Esophagus (tissue), 2 donors: ENCODE results near the gene HSD17B14. TPM values are rescaled to one million over a fixed set of nuclear protein-coding genes. Genes with fewer than 3 reads are reported as not detected.
"Not testable (repeated sequence)": the region's sequence is repeated elsewhere in the genome, so short reads cannot be mapped to it uniquely, and the experiment has no call there.

Experiments used
- H3K27ac ChIP-seq, 2 donors: one replicate each; pipeline ENCODE4 v1.5.1; 2013; ENCODE audit warnings: low read depth in 2 of 2, mild to moderate bottlenecking in 2 of 2, inconsistent platforms in 1 of 2, low read length in 1 of 2, moderate library complexity in 1 of 2
- H3K27me3 ChIP-seq, 2 donors: one replicate each; pipeline ENCODE4 v1.6.1; 2013; ENCODE audit warnings: low read length in 2 of 2, control low read depth in 1 of 2, mild to moderate bottlenecking in 1 of 2; ENCODE audit not compliant: insufficient read depth in 2 of 2, control insufficient read depth in 1 of 2
- H3K36me3 ChIP-seq, 2 donors: one replicate each; pipeline ENCODE4 v1.6.1; 2013; ENCODE audit warnings: low read length in 1 of 2; ENCODE audit not compliant: control insufficient read depth in 2 of 2, insufficient read depth in 2 of 2
- H3K4me1 ChIP-seq, 2 donors: one replicate each; pipeline ENCODE4 v1.6.1; 2013; ENCODE audit warnings: low read length in 1 of 2; ENCODE audit not compliant: control insufficient read depth in 2 of 2, insufficient read depth in 2 of 2
- H3K4me3 ChIP-seq, 2 donors: one replicate each; pipeline ENCODE4 v1.5.1; 2013; ENCODE audit warnings: low read length in 2 of 2, mild to moderate bottlenecking in 2 of 2, low read depth in 1 of 2, moderate library complexity in 1 of 2
- H3K9me3 ChIP-seq, 2 donors: one replicate each; pipeline ENCODE4 v1.6.1; 2013; ENCODE audit warnings: mild to moderate bottlenecking in 2 of 2, low read depth in 1 of 2, low read length in 1 of 2, moderate library complexity in 1 of 2; ENCODE audit not compliant: control insufficient read depth in 2 of 2, insufficient read depth in 1 of 2
- WGBS, 2 donors: extraction: QIAGEN DNeasy Blood & Tissue Kit; methylation state at CpG; one replicate each; pipeline ENCODE4 v1.1.7; 2013; 5-methylcytosine and 5-hydroxymethylcytosine counted together
- polyA plus RNA-seq, 2 donors: library from polyadenylated mRNA; stranded (reverse); fragments of 200-250 nt; gene quantifications; one replicate each; pipeline ENCODE4 v1.2.3, GENCODE V29; 2013
- donor health status: healthy with polysubstance abuse.
- donor health status: Bipolar disorder and iron deficiency.

Gene HSD17B14
- polyA plus RNA-seq, 2 donors, result 2.2 to 3.4 TPM

GRCh38 chr19:48852292-48852691 lies 16.0 kb upstream of the HSD17B14 start:
- H3K9me3 ChIP-seq, result no peaks in the 10 kb centered on the region
- H3K36me3 ChIP-seq, result no peaks in the 10 kb centered on the region
- no peak overlapping the region for H3K4me3 ChIP-seq
- 91 to 92% methylated on average over 4 of the region's 4 CpGs for WGBS, 2 donors
- H3K4me1 ChIP-seq, result no peaks in the 10 kb centered on the region
- H3K27me3 ChIP-seq, result no peaks in the 10 kb centered on the region
- H3K27ac ChIP-seq, result no peak overlapping the region

- not testable (repeated sequence) for H3K4me3 ChIP-seq
- 94 to 100% methylated on average over 3 of the region's 3 CpGs for WGBS, 2 donors
Observed at GRCh38 chr19:48846659-48847058, 10.4 kb upstream of the HSD17B14 start.

GRCh38 chr19:48845384-48845783 lies 9.1 kb upstream of the HSD17B14 start:
- Histone ChIP-seq H3K36me3 (peaks cover 0 to 3% of the 10 kb centered on the region in 2 donors), H3K27ac (no peak overlapping the region), H3K4me1 (no peaks in the 10 kb centered on the region), H3K4me3 (no peak overlapping the region), H3K9me3 (no peaks in the 10 kb centered on the region), H3K27me3 (no peaks in the 10 kb centered on the region)
- 94 to 95% methylated on average over 15 of the region's 15 CpGs for WGBS, 2 donors

More at GRCh38 chr19:48846659-48847058, 10.4 kb upstream of the HSD17B14 start:
- not testable (repeated sequence) for H3K27ac ChIP-seq, H3K9me3 ChIP-seq, H3K36me3 ChIP-seq, H3K27me3 ChIP-seq, H3K4me1 ChIP-seq

DNA sequence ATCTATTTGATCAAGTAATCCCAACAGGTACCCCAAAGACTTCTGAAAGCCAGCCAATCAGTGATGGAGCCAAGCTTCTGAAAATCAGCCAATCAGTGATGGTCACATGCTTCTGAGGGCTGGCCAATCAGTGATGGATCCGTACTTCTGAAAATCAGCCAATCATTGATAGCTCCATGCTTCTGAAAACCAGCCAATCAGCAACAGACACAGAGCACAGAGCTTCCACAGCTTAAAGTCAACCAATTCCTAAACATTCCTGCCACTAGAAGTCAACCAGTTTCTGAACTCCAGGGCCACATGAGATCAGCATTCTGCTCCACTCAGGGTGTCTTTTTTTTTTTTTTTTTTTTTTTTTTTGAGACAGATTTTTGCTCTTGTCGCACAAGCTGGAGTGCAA lies 8.2 kb upstream of the HSD17B14 start:
- Histone ChIP-seq H3K27ac (no peak overlapping the region), H3K27me3 (no peaks in the 10 kb centered on the region), H3K4me3 (no peak overlapping the region), H3K9me3 (no peaks in the 10 kb centered on the region), H3K36me3 (peaks cover 0 to 3% of the 10 kb centered on the region in 2 donors), H3K4me1 (no peaks in the 10 kb centered on the region)
- WGBS, 2 donors, result 83 to 88% methylated on average over 2 of the region's 2 CpGs

DNA sequence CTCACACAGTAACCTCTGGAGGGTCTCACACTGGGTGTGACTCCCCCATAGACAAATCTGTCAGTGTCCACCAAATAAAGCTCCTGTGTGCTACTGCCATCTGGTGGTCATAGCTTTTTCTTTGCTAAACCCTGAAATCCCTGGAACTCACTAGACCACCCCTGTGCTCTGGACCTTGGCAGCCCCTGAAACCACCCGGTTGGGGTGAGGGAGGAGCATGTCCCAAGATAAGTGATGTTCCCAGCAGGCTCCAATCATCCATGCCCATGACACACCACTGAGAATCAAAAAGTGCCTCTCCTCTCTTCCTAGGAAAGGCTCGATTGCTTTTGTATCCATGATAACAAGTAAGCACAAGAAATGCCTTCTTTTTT lies 6.5 kb upstream of the HSD17B14 start:
- 44% methylated on average over 2 of the region's 2 CpGs for WGBS, 2 donors
- Histone ChIP-seq H3K9me3 (no peaks in the 10 kb centered on the region), H3K36me3 (peaks cover 0 to 3% of the 10 kb centered on the region in 2 donors), H3K4me3 (no peak overlapping the region), H3K4me1 (no peaks in the 10 kb centered on the region), H3K27me3 (no peaks in the 10 kb centered on the region), H3K27ac (no peak overlapping the region)

DNA sequence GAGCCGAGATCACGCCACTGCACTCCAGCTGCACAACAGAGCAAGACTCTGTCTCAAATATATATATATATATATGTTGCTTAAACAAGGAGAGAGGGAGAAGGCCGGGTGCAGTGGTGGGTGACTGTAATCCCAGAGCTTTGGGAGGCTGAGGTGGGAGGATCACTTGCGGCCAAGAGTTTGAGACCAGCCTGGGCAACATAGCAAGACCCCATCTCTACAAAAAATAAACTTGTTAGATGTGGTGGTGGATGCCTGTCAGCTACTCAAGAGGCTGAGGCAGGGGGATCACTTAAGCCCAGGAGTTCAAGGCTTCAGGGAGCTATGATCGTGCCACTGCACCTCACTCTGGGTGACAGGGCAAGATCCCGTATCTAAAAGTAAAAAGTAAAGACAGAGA lies 5.3 kb upstream of the HSD17B14 start:
- Histone ChIP-seq H3K4me1 (no peaks in the 10 kb centered on the region), H3K27ac (no peak overlapping the region), H3K4me3 (no peak overlapping the region), H3K9me3 (no peaks in the 10 kb centered on the region), H3K36me3 (peaks cover 0 to 3% of the 10 kb centered on the region in 2 donors), H3K27me3 (no peaks in the 10 kb centered on the region)
- 91 to 94% methylated on average over 6 of the region's 6 CpGs for WGBS, 2 donors

DNA sequence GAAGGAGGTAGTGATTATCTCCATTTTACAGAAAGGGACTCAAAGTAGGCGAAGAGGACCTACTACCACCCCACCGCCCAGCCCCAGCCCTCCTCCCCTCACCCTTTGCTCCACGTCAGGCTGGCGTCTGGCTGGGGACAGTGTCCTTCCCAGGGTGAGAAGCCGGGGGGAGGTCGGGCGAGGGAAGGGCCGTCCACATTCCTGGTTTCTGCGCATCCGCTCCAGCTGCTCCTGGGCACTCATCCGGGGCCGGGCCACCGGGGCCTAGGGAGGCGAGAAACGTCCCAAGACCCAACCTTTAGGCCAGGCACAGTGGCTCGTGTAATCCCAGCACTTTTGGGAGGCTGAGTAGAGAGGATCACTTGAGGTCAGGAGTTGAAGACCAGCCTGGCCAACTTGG lies 4.8 kb upstream of the HSD17B14 start:
- no peak overlapping the region for H3K4me3 ChIP-seq
- no peaks in the 10 kb centered on the region for H3K9me3 ChIP-seq
- 91 to 93% methylated on average over 16 of the region's 16 CpGs for WGBS, 2 donors
- no peak overlapping the region for H3K27ac ChIP-seq
- H3K36me3 ChIP-seq, result peaks cover 0 to 3% of the 10 kb centered on the region in 2 donors
- no peaks in the 10 kb centered on the region for H3K27me3 ChIP-seq
- H3K4me1 ChIP-seq, result no peaks in the 10 kb centered on the region

- Histone ChIP-seq H3K4me3 (no peak overlapping the region), H3K9me3 (no peaks in the 10 kb centered on the region), H3K27me3 (no peaks in the 10 kb centered on the region), H3K27ac (no peak overlapping the region), H3K36me3 (no peaks in the 10 kb centered on the region), H3K4me1 (no peaks in the 10 kb centered on the region)
- WGBS, 2 donors, result 78 to 80% methylated on average over 9 of the region's 9 CpGs
Observed at GRCh38 chr19:48837687-48838086, 1.4 kb upstream of the HSD17B14 start.

GRCh38 chr19:48837051-48837524 lies 797 bp upstream of the HSD17B14 start:
- H3K4me3 ChIP-seq, result no peak overlapping the region
- H3K27ac ChIP-seq, result peak overlapping the region; percentile 26 to 44
- no peaks in the 10 kb centered on the region for H3K27me3 ChIP-seq
- no peaks in the 10 kb centered on the region for H3K4me1 ChIP-seq
- H3K36me3 ChIP-seq, result no peaks in the 10 kb centered on the region
- 30 to 35% methylated on average over 29 of the region's 29 CpGs for WGBS, 2 donors
- H3K9me3 ChIP-seq, result no peaks in the 10 kb centered on the region

DNA sequence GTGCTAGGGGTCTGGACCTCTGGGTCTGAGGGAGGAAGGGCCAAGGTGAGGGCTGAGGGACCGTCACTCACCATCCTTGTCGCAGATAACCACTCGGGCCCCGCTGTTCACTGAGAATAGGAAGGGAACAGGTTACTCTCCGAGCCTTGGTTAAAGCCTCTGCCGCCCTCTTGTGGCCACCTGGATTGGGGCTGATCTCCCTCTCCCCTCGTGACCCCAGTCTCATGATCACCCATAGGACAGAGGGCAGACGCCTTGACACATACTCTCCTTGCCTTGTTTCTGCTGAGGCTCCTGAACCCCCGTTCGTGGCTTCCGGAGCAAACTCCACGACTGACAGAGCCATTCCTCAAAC lies 580 bp downstream of the HSD17B14 start:
- Histone ChIP-seq H3K36me3 (no peaks in the 10 kb centered on the region), H3K4me1 (no peaks in the 10 kb centered on the region), H3K27me3 (no peaks in the 10 kb centered on the region), H3K27ac (peak overlapping the region; percentile 54 to 57), H3K4me3 (no peak overlapping the region), H3K9me3 (no peaks in the 10 kb centered on the region)
- WGBS, 2 donors, result 5 to 9% methylated on average over 12 of the region's 12 CpGs
